Femur (tissue), 1 donor: ENCODE measurements around the gene GNG12.

Source experiments
- DNase-seq: peaks from one replicate; pipeline ENCODE4 v3.0.0-alpha.2; 2017

Gene GNG12

DNA sequence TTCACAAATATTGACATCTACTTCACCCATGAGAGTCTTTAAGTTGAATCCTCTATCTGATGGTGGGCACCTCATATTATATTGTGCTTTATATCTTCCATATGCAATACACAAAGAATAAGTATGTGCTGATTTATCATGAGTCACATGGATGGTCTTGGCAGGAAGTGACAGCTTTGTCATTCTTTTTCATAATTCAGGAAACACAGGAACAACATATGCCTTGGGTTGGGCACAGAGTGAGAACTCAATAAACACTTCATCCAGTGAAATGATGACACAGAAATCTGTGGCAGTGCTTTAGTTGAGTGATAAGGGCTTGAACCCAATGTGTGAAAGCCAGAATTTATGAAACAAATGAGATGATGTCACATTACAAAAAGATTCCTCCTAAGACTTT lies 107.0 kb downstream of the GNG12 start:
- no peak for DNase-seq

DNA sequence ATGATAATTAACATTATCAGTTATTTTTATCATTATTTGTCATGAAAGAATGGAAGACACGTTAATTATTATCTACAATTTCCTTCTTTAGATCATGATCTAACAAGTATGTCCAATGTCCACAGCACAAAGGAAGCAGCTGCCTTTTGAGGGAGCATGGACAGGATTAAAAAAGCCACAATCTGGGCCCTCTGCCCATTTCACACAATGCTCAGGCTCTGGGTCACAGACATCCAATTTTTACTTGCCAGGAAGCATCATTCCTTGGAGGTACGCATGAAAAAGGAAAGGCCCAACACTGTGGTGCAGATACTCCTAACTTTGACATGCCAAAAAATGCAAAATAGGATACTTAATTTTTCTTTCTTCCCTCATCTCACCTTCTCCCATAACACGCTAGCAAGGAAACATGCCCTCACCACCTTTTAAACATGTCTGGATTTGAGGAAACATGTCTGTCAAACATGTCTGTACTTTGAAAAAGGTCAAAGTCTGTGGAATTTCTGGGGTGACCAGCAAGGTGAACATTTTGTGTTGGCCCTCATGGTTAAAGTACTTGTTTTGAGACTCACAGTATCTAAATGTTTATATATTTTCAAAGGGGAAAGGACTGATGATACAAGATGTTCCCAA lies 108.2 kb downstream of the GNG12 start:
- no peak for DNase-seq

DNA sequence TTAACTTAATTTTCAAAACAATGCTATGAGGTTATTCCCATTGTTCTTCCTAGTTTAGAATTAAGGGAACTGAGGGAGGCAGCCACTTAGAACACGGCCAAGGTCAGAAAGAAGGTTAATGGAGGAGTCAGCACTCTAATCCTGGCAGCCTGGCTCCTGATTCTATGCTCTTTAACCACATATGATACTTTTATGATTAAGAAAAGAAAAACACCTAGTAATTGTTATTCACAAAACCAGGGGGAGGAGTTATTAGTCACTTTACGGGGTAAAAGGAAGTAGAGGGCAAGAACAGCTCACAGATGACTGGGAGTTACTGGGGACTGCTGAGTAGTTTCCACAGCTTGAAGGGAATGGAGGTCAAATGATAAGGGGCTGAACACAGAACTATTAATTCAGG lies 109.6 kb downstream of the GNG12 start:
- DNase-seq = no peak

DNA sequence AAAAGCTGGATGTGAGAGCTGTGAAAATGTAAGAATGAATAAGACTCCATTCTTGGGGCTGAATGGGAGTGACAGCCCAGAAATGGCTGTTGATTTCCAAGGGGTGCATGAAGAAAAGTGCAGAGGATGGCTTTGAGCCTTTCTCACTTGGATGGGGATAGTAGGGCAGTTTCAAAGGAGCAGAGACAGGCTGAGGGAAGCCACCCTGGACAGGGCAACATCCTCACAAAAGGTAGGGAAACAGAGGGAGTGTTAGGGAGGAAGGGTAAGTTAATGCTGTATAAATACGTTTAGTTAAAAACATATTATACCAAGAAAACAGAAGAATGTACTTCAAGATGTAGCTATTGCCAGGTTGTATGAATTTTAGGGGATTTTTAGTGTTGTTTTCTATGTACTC lies 110.1 kb downstream of the GNG12 start:
- no peak for DNase-seq

DNA sequence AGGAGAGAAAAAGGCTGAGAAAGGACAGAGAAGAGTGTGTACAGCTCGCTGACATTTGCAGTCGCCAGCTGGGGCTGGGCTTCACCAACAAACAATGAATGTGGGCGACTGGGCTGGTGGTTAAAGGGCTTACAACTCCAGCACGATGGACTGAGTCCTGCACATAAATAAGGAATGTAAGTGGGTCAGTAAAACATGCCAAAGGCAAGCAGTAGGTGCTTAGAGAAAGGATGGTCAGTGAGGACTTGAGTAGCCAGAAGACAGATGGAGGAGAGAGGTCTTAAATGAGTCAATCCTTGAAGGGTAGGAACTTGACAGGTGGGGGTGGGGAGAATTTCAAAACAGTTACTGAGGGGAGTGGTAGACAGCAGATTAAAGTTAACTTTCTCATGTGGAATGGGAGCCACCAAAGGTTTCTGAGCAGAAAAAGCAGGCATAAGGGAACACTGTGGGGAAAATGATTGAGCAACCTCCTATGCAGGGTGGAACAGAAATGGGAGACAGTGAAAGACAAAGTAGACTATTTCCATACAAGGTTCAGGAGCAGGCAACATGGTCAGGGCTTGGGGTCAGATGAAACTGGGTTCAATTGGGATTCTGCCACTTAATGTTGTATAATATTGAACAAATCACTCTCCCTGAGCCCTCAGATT lies 110.8 kb downstream of the GNG12 start:
- DNase-seq = no peak

DNA sequence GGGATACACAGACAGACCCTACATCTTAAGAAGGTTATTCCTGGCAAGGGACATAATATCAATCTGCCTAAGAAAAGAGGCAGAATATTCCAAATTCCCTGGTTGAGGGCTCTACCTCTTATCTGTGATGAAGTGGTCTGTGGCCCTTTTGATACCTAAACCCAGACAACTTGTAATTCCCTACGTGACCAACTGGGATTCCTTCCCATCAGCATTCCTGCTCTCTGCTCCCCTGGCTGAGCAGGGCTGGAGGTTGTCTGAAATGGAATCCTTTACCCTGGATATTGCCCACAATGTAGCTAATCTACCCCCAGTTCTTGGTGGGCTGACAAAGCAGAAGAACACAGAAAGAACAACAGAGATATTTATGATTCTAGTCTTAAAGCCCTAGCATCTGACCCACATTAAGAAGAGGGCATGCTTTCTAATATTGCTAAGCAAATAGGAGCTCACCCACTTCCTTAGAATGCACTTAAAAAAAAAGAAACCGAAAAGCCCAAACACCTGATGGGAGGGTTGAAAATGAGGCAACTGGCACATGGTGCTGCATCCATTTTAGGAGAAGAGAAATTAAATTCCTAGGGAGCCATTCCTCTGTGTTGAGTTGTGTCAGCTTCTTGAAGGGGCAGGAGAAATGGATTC lies 111.5 kb downstream of the GNG12 start:
- DNase-seq = no peak

DNA sequence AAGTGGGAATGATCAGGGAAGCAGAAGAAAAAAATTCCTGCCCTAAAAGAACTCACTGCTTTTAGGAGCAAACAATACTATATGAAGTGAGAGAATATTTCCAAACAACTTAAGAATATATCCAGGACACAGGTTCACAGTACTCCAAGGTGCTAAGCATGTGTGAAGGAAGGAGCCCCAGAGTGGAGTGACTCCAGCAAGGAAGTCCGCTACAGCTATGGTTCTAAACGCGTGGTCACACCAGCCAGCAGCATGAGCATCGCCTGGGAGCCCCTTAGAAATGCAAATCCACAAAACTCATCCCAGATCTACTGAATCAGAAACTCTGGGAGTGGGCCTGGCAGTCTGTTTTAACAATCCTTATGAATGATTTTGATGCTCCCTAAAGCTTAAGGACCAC lies 112.2 kb downstream of the GNG12 start:
- no peak for DNase-seq

DNA sequence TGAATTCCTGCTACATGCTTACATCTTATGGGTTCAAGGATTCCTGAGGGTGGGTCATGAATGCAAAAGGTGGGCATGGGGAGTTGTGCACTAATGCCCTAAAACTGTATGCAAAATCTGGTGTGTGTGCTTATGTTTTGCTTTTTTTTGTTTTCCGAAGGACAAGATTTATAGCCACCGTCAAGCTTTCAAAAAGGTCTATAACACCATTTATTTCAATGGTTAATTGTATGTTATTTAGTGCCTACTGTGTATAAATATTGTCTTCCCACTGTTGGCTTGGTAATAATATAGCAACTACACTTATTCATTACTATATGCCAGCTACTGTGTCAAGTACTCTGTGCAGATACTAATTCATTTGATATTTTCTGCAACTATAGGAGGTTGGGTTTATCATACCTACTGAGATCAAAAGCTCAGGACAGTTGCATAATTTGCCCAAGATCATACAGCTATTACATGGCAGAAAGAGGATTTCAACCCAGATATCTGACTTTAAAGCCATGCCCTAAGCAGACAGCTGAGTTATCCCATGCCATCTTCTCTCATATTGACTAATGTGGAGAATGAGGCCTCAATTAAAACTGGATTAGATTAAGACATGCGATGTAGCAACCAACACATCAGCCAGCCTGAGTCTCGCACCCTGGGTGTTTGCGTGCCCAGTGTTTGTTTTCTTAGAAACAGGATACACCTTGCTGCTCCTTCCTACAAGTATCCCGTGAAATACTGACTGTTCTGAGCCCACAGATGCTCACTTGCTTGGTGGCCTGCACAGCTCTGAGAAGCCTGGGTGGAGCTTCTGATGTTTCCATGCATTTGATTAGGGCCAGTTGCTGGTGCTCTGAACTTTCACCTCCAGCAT lies 113.7 kb downstream of the GNG12 start:
- DNase-seq = no peak

DNA sequence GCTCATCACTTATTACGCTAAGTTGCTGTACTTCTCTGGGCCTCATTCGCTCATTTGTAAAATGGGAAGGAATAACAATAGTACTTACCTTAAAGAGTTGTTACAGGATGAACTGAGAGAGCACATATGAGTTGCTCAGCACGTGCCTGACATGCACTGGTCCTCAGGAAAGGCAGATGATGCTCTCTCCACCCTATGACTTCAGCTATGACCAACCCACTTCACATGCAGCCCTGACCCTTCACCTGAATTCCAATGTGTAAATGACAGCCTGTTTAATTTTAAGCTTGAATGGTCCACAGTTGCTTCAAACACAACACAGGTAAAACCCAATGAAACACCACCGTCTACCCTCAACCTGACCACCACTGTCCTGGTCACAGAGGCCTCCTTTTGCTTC lies 115.4 kb downstream of the GNG12 start:
- no peak for DNase-seq

DNA sequence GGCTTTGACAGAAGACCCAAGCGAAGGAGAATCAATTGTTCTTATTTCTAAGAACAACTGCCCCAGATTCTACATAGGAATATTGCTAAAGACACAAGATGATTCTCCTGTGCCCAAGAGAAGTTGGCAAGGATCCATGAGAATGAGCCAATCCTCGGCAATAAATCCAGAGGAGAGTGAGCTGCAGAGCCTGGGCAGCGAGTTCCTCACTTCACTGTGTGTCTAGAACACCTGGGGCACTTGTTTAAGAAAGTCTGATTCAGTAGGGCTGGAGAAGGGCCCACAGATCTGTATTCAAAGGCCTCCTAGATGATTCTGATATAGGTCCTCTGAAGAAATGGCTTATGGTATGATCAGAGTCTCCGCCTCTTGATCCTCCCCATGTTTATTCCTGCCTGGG lies 116.5 kb downstream of the GNG12 start:
- no peak for DNase-seq

DNA sequence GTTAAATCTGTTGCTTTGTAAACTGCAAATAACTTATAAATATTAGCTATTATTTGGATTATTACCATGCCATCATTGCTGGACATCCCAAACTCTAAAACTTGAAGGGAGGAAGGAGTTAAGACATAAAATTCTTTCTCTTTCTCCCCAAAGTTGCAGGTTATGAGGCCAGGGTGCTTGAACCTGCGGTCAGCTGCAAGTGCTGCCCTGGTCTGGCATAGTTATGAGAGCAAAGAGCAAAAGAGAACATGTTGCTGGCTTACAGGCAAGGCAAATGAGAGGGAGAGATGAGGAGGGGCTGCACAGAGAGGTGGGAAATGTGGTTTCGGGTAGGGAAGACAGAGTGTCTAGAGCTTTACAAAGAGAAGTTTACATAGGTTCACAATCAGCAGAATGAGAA lies 117.4 kb downstream of the GNG12 start:
- DNase-seq = no peak

DNA sequence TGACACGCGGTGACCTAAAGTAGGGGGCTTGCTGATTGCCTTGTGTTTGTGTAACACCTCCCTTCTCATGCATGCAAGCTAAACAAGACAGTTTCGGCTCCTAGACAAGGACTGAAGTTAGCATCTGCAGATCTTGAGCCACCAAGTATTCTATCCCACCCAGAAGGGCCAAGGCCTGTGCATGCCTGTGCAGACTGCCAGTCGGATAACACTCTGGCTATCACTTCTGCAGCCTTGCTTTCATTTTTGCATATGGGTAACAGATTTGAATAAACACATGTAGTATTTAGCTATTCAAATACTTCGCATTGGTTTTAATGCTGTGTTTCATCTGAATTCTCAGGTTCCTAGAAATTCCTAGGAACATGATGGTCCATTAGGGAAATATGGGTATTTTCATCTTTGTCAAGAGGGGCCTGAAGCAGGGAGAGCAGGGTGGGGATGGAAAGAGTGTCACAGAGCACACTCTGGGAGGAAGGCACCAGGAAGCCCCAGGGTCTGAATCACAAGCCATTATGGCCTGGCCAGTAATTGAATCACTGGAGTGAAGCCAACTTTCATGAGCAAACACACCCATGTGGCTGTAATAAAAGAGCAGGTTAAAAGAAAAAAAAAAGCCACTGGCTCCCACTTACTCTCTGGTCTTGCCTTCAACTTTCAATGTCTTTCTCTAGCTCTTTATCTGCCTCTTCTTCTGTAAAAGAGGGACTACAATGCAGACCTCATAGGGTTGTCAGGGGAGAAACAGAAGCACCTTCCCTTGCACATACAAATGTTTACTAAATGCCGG lies 120.0 kb downstream of the GNG12 start:
- no peak for DNase-seq

DNA sequence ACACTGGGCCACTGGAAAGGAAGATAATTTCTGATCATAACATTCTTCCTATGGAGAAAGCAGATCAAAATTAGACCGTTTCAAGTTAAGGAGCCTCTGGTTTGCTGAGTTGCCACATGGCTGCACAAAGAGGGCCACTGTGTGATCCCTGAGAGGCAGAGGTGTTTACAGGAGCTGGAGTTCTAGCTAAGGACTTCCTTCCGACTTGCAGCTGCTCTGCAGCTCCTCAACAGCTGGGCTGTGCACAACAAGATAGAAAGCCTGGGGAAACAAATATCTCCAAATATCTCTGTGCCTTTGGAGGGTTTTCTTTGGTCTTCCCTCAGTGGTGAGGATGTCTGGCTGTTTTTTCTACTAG lies 121.4 kb downstream of the GNG12 start:
- no peak for DNase-seq

DNA sequence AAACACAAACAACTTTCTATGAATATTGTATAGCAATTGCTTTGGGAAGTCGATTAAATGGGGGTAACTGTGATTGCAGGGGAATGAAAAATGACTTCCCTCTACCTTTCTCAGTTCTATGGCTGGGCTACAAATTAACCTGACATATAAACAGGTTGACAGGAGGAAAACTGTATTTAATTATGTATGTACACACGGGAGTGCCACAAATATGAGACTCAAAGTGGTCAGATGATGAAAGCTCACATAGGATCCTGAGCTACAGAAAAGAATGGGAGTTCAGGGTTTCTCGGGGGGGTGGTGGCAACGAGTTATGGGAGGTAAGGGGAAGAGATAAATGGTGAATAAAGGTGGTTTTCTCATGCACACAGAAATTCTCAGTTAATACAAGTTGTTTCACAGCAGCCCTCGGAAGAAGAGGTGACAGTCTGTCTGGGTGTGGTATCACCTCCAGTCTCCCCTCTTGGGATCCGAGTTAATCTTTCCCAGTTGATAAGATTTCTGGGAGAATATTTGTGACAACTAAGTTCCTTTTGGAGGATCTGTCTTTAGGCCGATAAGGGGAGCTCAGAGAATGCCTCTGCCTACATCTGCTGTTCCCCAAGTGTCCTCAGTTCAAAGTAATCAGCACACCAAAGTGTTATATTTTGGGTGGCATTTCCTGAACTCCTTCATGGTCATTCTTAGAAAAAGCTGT lies 122.0 kb downstream of the GNG12 start:
- no peak for DNase-seq

DNA sequence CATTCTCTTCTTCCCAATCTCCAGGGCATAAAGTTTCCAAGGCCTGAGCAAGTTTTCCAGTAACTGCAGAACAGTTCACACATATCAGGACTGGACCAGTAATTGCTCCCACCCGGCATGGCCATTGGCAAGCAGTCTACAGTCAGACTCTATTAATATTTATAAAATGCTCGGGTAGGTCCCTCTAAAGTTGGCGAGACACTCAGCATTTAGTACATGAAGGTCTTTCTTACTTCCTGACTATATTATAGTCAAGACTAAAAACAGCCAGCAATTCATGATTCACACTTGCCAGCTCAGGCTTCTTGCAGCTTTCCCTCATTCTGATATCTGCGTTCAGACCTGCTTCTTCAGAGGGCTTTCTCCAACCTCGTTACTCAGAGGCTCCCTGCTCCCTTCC lies 122.8 kb downstream of the GNG12 start:
- no peak for DNase-seq

DNA sequence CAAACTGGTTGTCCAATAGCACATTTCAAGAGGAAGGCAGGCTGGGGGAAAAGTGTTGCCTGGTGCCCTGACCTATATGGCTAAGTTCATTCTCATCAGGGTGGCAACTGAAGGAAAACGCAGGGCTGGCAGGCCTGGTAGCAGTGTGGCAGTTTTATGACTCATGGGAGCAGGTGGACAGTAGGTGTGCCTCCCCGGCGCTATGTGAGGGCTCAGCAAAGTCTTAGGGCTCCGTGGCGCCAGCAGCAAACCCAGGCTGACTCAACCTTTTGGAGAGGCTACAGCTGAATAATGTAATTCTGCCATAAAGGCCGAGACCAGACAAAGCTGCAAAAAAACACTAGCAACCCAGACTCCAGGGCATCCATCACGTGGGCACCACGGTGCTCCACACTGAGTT lies 124.7 kb downstream of the GNG12 start:
- no peak for DNase-seq

DNA sequence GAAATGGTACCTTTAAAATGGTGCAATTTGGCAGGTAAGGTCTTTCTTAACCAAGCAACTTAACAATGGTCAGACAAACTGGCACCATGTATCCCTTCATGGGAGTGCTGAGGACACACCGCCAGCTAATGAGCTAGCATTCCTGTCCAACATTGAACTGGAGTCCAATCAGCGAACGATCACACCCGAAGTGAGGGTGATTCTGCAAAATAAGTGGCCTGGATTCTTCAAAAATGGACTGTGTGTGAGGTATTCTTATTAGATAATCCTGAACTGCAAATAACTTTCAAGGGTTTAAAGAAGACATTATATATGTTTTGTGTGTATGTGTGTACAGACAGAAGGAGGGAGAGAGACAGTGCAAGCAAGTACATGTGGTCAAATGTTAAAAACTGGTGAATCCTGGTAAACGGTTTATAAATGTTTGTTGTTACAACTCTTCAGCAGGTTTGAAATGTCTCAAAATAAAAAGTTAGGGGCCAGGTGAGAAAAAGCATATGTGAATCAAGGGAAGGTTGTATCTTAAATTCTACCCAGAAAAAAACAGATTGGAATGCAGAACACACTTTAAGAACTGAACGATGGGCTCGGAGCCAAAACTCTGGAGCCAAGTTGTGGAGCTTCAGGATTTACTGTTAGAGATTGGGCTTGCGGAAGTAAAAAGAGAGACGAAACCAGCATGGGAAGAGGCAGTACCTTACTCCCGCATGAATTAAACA lies 127.4 kb downstream of the GNG12 start:
- DNase-seq = no peak

DNA sequence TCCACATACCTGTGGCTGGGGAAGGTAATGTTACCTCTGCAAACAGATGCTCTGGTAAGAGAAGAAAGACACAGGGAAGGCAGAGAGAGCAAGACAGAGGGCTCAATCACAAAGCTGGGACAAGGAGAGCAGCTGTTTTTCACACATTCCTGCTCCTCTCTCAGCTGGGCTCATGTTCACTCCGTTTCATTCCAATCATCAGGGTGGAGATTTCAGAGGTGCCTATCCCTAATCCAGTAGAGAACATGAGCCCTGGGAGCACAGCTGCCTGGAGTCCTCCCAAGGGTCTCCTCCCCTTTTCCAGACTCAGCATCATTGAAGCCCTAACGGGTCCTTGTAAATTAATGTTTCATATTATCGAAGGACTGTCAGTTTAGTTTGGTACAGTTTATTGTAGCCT lies 128.9 kb downstream of the GNG12 start:
- DNase-seq = no peak

DNA sequence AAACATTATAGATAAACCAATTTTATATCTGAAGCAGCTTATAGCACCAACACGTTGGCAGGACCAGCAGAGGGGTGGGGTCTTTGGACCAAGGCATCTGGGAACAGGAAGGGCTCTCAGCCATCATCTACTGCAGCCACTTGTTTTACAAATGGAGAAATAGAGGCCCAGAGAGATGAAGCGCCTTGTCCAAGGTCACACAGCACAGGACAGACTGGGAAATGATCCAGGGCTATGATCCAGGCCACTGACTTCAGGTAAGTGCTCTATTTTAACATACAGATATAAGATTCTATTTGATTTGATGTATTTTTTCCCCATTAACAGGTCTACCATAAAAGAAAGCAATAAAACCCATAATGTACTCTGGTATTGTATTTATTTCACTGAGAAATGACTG lies 131.4 kb downstream of the GNG12 start:
- DNase-seq = no peak

DNA sequence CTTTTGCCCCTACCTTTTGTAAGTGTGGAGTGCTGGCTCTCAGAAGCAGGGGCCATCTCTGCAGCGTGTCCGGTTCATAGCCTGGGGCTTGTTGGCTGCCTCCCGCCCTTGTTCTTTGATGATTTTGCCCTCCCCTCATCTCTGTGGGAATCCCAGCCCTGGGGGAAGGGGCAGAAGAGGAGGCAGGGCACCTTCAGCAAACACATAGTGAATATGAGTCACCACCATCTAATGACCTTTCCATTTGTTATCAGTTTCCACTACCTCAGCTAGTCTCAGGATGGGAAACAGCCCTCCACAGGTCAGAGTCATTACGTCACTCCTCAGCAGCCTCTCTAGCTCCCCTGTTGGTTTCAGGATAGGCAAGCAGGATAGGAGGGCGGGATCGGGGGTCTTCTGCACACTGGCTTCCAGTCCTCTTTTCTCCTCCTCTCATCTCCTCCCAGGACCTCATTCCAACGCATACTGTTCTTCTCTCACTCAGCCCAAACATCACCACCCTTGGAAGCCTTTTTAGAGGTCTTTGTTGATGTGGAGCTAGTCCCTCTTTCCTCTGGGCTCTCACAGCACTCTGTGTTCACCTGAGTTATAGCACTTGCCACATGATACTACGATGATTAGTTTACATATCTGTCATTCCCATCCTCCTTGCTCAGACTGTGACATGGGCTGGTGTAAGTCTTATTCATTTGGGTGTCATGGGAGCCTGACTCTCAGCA lies 132.4 kb downstream of the GNG12 start:
- no peak for DNase-seq

DNA sequence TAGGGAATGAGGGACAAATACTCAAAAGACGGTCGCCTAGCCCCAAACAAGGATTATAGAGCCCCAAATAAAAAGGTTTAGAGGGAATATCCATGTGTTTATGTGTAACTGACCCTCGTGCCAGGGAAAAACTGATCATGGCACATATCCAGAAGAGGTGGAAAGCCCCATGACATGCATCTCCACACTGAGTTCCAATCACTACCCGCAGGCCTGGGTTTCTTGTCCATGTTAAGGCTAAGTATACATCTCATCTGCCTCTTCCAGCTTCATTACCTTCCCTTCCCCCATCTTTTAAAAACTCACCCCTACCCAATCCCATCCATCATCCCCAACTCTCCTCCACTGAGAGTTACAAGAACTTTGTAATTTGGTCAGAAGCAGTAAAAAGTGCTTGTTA lies 133.0 kb downstream of the GNG12 start:
- DNase-seq = no peak
